IPS-18c (cell line): ENCODE measurements around the gene SART3.

Source experiments
- H3K4me3 ChIP-seq: 2 replicates; pipeline ENCODE4 v1.7.0; 2013; ENCODE audit warnings: low read depth, mild to moderate bottlenecking, low read length, moderate library complexity; ENCODE audit not compliant: insufficient read depth
- H3K9me3 ChIP-seq: one replicate; pipeline ENCODE4 v1.6.1; 2013; ENCODE audit warnings: mild to moderate bottlenecking, low read length, moderate library complexity; ENCODE audit not compliant: control insufficient read depth, insufficient read depth

Gene SART3

DNA sequence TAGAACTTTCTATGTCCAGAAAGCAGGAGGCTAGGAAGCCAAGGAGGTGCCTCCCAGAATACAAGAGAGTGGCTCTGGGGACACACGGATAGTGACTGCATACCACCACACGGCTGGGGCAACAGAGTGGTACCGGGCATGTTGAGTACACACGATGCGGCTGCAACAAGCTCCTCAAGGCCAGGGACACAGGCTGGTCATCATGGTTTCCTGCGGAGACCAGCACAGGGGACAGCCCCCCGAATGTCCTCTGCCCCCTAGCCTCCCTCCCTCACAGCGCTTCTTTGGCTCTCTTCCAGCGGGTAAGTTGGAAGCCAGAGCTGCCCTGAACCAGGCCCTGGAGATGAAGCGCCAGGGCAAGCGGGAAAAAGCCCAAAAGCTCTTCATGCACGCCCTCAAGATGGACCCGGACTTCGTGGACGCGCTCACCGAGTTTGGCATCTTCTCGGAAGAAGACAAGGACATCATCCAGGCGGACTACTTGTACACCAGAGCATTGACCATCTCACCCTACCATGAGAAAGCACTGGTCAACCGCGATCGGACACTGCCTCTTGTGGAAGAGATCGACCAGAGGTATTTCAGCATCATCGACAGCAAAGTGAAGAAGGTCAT is 42.8 kb downstream of the SART3 start:
- Histone ChIP-seq H3K9me3 (peaks cover 2% of the 10 kb centered on the region), H3K4me3 (no peak overlapping the region)

- Histone ChIP-seq H3K9me3 (peaks cover 2% of the 10 kb centered on the region), H3K4me3 (no peak overlapping the region)
Measured at GRCh38 chr12:108517288-108518100, 43.5 kb downstream of the SART3 start.

DNA sequence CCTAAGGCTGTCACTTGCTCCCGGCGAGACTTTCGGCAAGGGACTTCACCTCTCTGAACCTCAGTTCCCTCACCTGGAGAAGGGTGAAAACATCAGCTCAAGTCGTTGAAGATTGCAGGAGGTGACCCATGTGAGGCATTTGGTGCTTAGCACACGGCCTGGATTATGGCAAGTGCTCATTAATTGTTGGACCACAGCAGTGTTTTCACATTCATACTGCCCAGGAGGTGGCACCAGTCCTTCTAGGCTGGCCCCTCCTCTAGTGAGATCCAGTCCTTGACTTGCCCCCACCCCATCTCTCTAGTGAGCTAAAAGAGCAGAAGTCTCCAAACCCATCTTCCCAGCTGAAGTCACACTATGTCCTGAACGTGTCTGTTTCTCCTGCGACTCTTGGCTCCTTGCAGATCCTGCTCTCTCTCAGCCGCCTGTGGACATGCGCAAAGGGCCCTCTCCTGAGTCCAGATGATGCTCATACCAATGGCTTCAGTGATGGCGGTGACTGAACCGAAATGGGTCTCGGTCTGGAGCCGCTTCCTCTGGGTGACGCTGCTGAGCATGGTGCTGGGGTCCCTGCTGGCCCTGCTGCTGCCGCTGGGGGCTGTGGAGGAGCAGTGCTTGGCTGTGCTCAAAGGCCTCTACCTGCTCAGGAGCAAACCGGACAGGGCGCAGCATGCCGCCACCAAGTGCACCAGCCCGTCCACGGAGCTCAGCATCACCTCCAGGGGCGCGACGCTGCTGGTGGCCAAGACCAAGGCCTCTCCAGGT is 44.3 kb downstream of the SART3 start:
- Histone ChIP-seq H3K9me3 (peaks cover 2% of the 10 kb centered on the region), H3K4me3 (no peak overlapping the region)

GRCh38 chr12:108515916-108516315 is 45.1 kb downstream of the SART3 start:
- Histone ChIP-seq H3K4me3 (peak overlapping the region; percentile 86), H3K9me3 (peaks cover 2% of the 10 kb centered on the region)

DNA sequence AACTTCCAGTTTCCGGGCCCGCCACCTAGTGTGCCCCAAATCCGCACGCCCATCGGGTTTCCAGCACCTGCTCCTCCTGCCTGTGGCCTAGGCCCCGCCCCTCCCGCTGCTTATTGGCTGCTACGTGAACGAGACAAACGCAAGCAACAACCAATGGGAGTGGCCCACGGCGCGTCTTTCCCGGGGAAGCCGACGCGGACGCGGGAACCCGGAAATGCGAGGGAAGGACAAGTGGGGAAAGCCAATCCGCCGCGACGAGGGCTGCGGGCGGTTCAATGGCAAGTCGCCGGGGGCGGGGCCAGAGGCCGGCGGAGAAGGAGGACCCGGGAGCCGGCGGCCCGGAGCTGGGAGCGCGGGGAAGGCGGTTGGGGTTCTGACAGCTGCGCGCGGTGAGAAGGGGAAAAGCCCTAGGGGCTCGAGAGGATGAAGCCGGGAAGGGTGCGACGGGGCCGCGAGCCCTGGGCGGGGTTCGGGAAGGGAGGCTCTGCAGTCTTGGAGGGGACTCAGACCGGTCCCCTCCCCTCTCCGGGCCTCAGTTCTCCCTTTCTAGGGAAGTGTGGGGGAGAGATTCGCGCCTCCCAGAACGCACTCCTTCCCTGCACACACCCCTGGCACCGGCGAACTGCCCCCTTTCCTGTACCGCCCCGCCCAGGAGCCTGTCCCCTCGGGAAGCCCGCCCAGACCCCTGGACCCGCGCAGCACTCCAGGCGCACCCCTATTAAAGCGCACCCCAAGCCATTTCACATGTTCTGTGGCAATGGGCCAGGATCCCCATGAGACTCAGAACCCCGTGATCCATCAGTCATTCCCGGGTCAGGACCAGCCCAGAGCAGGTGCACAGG is 45.8 kb downstream of the SART3 start, which contains the start of gene FICD:
TSS of gene FICD (plus strand) at position 305 of the 842 bp plus-strand sequence. CDS start 1,696 bp downstream, outside the sequence.
- H3K9me3 ChIP-seq, result peaks cover 2% of the 10 kb centered on the region
- H3K4me3 ChIP-seq, result peak within 1 kb of the TSS; percentile 86

- Histone ChIP-seq H3K4me3 (peak overlapping the region; percentile 86), H3K9me3 (peaks cover 2% of the 10 kb centered on the region)
Measured at GRCh38 chr12:108514468-108514972, 46.5 kb downstream of the SART3 start.

DNA sequence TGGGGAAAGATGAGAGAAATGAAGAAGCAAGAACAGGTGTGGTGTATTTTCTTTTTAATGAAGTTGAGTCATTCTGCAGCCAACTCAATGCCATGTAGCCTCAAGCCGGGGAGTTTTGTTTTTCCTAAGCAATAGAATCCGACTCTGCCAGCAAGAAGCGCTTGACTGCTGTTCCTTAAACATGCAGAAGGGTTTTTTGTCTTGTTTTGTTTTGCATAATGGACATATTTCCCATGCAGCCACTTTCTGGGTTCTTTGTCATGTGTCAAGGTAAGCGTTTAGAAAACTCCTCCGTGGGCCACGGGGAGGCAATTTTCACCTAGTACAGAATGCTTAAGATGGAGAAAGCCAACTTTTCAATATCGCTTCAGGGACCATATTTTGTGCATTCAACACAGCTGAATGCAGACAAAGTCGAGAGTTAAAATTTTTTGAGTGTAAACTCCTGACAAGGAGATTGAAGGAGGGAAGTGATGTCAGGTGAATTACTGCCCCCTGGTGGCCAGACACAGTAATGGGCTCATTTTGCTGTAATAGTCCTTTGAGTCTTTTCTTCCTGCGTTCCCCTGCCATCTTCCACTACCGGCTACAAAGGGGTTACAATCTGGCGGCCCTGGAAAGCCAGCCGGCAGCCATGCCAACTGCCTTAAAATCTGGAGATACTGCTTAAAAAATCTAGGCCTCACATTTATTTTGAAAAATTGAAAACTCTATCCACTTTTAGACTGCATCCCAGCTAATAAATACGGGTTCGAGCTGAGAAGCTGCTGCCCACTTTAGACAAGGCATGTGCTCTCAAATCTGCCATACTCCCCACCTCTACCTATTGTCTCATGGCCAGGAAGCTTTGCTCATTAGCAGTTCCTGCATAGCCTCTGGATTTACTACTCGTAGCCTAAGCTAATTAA is 49.1 kb downstream of the SART3 start:
- H3K9me3 ChIP-seq, result peaks cover 2% of the 10 kb centered on the region
- no peak overlapping the region for H3K4me3 ChIP-seq

- Histone ChIP-seq H3K9me3 (peaks cover 2% of the 10 kb centered on the region), H3K4me3 (no peak overlapping the region)
Measured at GRCh38 chr12:108510836-108511235, 50.1 kb downstream of the SART3 start.

DNA sequence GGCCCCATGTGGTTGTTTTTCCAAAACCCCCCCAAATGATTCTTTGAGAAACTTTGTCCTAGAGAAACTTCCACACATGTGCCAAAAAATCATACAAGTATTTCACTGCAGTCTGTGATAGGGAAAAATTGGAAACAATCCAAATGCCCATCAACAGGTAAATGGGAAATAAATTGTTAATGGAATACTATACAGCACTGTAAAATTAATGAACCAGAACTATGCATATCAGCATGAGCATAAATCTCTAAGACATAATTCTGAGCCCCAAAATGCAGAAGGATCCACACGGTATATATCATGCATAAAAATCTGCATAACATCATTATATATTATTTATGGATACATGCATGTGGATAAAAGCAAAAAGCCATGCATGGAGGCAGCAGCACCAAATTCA is 51.2 kb downstream of the SART3 start:
- H3K4me3 ChIP-seq, result no peak overlapping the region
- no peaks in the 10 kb centered on the region for H3K9me3 ChIP-seq

DNA sequence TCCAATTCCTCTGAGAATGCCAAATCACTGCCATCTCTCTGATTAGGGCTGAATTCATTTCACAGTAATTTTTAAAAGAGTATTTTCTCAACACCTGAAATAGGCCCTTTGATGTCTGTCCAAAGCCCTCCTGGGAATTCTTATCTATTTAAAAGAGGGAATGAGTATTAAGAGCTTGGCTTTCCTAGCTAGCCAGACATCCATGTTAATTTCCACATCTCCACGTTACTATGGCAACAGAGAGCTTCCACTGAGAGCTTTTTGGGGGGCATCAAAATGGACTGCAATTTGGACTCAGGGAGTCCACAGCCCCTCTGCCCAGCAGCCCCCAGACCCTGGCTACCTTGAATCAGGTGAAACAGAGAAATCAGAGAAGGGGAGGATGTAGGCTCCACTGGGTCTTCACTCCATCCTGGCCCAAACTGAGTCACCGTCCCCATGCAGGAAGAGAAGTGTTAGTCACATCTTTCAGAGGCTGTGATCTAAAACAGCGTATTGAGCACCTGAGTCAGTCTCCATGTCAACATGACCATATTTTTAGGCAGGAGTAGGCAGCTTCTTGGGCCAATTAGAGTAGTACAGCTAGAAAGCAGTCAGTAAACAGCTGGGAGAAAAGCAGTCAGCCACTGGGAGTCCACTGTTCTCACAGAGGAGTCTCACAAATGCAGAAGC is 52.9 kb downstream of the SART3 start:
- Histone ChIP-seq H3K9me3 (no peaks in the 10 kb centered on the region), H3K4me3 (no peak overlapping the region)

DNA sequence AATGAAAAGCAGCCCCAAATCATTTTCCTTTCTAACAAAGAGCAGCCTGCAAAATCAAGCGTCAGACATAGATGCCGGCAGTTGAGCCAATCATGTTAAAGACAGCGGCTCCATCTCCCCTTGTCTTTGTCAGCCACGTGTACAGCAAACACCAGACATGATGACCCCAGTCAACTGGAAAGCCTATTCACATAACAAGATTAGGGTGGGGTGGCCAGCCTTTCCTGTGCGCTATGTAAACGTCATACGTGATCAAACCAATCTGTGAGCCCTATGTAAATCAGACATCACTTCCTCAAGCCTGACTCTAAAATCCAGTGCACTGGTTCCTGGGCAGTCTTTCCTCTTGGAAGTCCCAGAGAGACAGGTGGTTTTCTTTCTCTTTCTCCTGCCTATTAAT is 55.8 kb downstream of the SART3 start:
- no peak overlapping the region for H3K4me3 ChIP-seq
- peaks cover 6% of the 10 kb centered on the region for H3K9me3 ChIP-seq

DNA sequence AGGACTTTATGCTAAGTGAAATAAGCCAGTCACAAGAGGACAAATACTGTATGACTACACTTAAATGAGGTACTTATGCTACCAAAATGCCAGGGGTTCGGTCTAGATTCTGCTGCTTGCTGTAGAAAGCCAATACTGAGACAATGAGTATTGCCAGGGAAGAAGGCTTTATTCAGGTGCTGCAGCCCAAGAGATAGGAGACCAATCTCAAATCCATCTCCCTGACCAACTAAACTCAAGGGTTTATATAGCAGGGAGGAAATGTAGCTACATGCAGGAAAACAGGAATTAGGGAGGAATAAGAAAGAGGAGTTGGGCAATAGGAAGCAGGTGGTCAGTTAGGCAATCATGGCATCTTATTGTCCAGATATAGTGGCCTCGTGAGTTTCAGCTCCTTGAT is 58.1 kb downstream of the SART3 start:
- peaks cover 7% of the 10 kb centered on the region for H3K9me3 ChIP-seq
- no peak overlapping the region for H3K4me3 ChIP-seq

GRCh38 chr12:108498136-108498535 is 62.8 kb downstream of the SART3 start:
- Histone ChIP-seq H3K9me3 (peaks cover 8% of the 10 kb centered on the region), H3K4me3 (no peak overlapping the region)

- no peak overlapping the region for H3K4me3 ChIP-seq
- peaks cover 2% of the 10 kb centered on the region for H3K9me3 ChIP-seq
Measured at GRCh38 chr12:108495823-108496579, 65.0 kb downstream of the SART3 start.

DNA sequence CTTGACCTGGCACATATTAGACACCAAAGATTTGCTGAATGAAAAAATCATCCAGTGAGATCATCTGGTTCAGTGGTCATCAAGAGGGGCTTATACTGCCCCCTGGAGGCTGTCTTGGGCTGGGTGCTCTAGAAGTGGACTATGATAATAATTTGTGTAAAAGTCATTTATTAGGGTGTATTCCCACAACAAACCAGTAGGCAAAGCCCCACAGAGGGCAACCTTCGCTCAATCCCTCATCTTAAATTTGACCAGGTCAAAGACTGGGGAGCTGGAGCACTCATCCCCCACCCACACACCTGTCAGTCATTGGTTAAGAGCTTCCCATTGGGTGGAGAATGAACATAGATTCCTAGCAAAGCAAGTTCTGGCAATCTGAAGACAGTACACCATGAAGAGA is 65.9 kb downstream of the SART3 start:
- Histone ChIP-seq H3K9me3 (peaks cover 2% of the 10 kb centered on the region), H3K4me3 (no peak overlapping the region)
